GM19238 (cell line): Measurements from ENCODE around the gene PDZK1IP1.
"Not testable (repeated sequence)": the region's sequence is repeated elsewhere in the genome, so short reads cannot be mapped to it uniquely, and the experiment has no call there.

ENCODE experiments used
- DNase-seq: peaks from one replicate; pipeline ENCODE4 v3.0.0; 2011; ENCODE audit warnings: low spot score; ENCODE audit not compliant: insufficient read length

The PDZK1IP1 gene

DNA sequence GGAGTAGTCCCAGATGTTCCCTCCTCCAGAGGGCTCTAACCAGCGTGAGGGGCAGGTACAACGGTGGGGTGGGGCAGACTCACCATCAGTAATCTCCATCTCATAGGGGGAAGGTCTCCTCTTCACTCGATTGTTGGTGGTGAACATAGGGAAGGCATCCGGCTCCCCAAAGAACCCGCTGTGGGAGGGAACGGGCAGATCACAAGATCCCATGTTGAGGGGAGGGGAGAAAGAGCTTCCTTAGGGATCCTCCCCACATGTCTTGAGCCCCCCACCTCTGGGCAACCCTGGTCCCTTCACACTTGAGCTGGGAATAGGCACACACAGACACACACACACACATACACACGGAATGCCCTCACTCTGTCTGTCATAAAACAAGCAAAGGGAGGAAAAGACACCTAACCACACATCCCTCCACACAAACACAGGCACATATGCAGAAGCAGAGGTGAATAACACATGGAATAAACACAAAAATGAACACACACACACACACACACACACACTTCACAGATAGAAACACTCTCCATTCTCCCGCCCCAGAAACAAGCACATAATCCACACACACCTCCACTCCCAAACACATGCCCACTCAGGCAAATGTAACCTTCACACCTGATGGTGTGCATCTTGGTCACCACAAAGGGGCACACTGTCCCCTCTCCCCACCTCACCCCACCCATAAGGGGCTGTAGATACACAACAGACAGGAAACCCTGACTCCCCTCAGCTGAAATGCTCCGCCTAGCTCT is 34.3 kb upstream of the PDZK1IP1 start:
- no peak for DNase-seq

DNA sequence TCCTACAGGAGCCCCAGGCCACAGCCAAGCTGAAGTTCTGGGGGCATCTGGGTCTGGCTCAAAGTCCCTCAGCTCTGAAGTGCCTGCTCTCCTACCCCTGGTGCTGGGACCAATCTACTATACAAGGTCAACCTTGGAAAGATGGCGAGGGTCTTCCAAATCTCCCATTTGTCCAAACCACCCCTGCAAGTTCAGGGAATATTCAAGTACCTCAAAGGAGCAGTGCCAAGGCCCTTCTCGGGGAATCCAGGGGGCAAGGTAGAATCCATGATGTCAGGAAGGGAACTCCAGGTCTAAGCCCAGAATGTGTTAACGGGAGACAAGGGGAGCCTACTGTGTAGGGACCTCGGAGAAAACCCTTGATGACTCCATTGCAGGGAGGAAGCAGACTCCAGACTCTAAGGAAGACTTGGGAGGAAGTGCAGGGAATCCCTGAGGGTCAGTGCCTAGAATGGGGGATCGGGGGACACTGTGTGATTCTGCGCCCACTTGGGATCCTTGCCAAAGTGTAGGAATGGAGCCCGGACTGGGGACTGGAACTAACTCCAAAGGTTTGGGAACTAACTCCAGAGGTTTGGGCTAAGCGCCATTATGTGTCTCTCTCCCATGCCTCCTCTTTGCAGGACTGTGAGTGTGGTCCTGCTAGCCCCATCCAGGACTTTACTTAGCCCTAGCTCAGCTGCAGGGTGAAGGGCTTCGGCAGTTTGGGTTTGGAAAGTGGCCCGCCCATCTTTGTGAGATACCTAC is 33.5 kb upstream of the PDZK1IP1 start:
- DNase-seq, result no peak

DNA sequence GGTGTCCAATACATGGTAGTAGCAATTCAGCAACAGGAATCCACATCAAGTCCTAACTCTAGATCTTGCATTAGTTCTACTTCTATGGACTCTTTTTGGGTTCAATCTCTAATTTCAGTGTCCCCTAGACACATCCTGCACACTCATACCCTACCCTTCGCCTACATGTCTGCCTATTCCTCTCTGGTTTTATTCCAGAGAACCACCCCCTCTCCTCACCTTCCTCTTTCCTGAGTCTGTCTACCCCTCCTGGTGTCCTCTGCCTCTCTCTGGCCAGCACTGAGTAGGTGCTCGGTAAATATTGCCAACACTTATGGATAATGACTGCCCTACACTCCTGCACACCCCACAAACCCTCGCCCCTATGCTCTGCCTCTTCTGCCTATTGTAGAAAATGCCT is 32.6 kb upstream of the PDZK1IP1 start:
- no peak for DNase-seq

DNA sequence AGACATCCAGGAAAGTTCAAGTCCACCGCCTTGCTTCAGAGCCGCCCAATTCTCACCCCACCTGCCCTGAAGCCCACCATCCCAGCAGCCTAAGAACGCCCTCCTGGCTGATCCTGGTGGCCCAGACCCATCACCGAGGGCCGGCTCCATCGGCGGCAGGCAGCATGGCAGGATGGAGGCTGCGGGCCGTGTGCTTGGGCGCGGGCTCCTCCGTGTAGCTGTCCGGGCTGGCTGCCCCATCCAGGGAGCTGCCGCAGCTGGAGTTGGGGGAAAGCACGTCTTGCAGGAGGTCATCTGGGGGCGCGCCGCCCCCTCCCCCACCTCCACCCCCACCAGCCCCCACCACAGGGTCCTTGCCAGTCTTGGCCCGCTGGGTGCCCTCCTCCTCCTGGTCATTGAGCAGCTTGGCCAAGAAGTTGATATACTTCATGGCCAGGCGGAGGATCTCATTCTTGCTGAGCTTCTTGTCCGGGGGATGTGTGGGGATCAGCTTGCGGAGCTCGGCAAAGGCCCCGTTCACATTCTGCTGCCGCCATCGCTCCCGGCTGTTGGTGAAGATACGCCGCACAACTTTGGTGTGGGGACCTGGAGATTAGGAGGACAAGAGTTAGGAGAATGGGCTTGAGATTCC is 29.9 kb upstream of the PDZK1IP1 start:
- DNase-seq, result no peak

- no peak for DNase-seq
Measured at GRCh38 chr1:47219001-47219400, 29.2 kb upstream of the PDZK1IP1 start.

DNA sequence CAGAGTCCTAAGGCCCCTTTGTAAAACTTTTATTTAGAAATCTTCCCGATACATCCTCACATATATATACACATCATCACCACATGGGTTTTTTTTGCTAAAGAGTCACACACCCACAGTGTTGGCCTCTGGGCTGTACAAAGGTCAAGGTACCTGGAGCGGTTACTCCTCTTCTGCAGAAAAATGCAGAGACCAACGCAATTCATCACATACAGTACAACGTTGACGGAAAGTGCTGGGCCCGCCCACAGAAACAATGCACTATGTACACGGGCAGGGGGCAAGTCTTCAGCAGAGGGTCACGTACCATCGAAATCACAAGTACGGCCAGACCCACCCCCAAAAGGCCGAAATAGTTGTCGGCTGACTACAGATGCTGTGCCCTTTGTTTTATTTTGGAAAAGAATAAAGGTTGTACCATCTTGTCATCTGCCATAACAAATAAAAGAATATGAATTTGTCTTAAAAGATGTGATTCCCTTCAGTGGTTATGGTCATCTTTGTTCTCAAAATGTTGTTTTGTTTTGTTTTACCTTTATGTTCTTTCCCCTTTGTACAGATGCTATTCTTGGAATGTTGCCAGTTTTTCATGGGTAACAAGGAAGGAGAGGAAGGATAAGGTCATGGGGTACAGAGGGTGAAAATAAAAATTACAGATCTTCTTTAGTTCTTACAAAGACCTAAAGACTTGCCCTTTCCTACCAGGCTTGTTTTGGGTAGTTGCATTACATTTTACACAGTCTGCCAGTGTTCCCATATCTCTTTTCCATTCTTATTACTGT is 26.6 kb upstream of the PDZK1IP1 start:
- DNase-seq, result no peak

GRCh38 chr1:47215713-47216112 is 25.9 kb upstream of the PDZK1IP1 start:
- no peak for DNase-seq

GRCh38 chr1:47214549-47214948 is 24.7 kb upstream of the PDZK1IP1 start:
- no peak for DNase-seq

GRCh38 chr1:47213230-47213963 is 23.6 kb upstream of the PDZK1IP1 start:
- DNase-seq, result no peak

- DNase-seq, result no peak
Measured at GRCh38 chr1:47212636-47213229, 22.9 kb upstream of the PDZK1IP1 start.

- DNase-seq, result no peak
Measured at GRCh38 chr1:47211796-47212269, 22.0 kb upstream of the PDZK1IP1 start.

- no peak for DNase-seq
Measured at GRCh38 chr1:47210666-47211065, 20.8 kb upstream of the PDZK1IP1 start.

GRCh38 chr1:47209725-47210325 is 20.0 kb upstream of the PDZK1IP1 start:
- DNase-seq, result no peak

- DNase-seq, result no peak
Measured at GRCh38 chr1:47209091-47209490, 19.3 kb upstream of the PDZK1IP1 start.

DNA sequence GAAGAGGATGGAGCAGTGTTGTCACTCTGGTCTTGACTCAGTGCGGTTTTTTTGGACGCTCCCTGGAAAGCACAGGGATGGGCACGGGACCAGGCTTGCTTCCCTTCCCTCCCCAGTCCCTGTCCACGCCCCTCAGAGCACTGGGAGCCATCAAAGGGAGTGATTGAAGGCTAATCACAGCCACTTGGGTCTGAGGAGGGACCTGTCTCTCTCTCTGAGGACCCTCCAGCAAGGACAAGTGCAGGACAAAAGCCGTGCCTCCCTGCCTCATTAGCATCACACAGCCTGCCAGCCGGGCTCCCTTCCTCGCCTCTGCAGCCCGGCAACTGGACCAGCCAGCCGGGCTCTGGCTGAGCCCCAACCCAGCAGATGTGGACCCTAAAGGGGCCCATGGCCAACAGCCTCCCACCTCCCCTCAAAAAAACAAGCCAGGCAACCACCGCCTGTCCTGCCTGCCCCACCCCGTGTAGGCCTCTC is 18.6 kb upstream of the PDZK1IP1 start:
- DNase-seq, result no peak

- DNase-seq, result no peak
Measured at GRCh38 chr1:47207803-47208373, 18.1 kb upstream of the PDZK1IP1 start.

GRCh38 chr1:47205918-47206317 is 16.1 kb upstream of the PDZK1IP1 start:
- DNase-seq, result no peak

GRCh38 chr1:47203504-47203903 is 13.7 kb upstream of the PDZK1IP1 start:
- not testable (repeated sequence) for DNase-seq

- no peak for DNase-seq
Measured at GRCh38 chr1:47201179-47201578, 11.3 kb upstream of the PDZK1IP1 start.
